HG02943 (cell line): ENCODE data around the gene ADCY10.
"Not testable (repeated sequence)": the region's sequence is repeated elsewhere in the genome, so short reads cannot be mapped to it uniquely, and the experiment has no call there.

ENCODE experiments used
- ATAC-seq: cut with Tn5 transposase; IDR thresholded peaks from one replicate; pipeline ENCODE4 v1.9.1; 2021; ENCODE audit warnings: mild to moderate bottlenecking, low read depth, moderate library complexity; ENCODE audit not compliant: unreplicated experiment

Gene ADCY10

DNA sequence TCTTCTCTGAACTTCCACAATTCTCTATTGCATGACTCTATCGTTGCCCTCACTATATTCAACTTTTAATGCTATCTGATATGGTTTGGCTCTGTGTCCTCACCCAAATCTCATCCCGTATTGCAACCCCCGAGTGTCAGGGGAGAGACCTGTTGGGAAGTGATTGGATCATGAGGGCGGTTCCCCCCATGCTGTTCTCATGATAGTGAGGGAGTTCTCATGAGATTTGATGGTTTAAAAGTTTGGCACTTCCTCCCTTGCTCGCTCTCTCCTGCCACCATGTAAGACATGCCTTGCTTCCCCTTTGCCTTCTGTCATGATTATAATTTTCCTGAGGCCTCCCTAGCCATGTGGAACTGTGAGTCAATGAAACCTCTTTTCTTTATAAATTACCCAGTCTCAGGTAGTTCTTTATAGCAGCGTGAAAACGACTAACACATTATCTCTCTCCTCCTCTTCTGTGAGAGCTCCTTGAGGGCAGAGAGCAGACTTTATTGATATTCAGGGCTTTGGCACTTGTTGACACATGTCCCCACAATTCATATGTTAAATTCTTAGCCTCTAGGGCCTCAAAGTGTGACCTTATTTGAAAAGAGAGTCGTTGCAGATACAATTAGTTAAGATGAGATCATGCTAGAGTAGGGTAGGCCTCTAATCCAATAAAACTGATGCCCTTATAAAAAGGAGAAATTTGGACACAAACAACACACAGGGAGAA is 52.1 kb downstream of the ADCY10 start:
- ATAC-seq = no peak

- no peak for ATAC-seq
Observed at GRCh38 chr1:167860231-167860923, 53.6 kb downstream of the ADCY10 start.

DNA sequence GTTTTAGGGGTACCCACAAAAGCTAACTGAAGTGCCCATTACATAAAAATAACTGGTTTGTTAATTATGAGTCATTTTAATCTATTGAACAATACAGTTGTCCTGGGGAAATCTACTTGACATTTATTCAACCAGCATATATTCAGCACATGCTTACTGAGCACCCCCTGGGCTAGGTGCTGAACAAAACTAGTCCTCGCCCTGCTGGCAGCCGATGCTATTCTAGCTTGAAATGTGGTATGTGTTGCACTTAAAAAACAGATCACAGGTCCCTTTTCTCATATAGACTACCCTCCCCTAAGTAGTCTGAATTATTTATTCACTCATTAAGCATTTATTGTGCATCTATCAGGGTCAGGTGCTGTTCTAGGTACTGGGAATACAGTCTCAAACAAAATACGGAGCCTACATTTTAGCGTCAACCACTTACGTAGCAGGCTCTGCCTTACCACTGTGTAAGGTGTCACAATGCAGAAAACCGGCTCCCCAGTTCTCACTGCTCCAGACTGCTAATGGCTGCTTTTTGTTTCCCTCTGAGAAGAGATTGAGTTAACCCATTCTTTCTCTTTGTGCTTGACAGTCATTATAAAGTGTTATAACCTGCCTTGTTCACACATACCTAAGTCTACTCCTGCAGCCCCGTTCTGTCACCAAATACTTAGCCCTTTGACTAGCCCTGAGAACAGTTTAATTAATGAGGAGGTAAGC is 57.1 kb downstream of the ADCY10 start:
- ATAC-seq = no peak

DNA sequence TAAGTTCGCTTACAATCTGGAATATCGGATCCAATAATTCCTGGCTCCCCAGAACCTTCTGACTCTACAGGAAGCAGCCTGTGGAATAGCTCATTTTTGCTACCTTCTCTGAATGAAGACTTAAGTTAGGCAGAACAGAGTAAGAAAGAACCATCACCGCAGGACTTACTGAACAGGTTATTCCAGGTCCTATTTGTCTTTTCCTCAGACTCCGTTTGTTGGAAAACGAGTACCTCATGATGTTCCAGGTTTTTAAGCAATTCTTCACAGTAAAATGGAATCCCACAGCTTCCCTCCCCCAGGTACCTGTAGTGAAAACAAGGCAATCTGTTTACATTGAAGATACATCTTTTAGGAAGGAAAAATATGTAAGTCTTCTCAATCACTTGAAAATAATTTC is 59.8 kb downstream of the ADCY10 start:
- no peak for ATAC-seq

DNA sequence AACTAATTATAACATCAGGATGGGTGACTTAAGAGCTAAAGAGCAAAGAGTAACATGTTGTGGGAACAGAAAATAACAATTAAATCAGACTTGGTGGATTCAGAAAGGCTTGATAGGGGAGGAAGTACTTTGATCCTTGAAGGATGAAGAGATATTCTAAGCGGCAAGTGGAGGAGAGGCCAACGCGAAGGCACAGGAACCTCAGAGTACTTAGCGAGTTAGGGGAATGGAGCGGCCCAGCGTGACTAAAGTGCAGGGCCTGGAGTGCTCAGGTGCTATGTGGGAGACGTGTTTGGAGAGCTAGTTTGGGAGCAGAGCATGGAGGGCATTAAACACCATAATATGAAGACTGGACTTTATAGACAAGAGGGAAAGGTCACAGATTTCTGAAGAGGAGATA is 64.3 kb downstream of the ADCY10 start:
- no peak for ATAC-seq

- no peak for ATAC-seq
Observed at GRCh38 chr1:167842872-167843271, 71.1 kb downstream of the ADCY10 start.

- no peak for ATAC-seq
Observed at GRCh38 chr1:167841530-167841929, 72.4 kb downstream of the ADCY10 start.

DNA sequence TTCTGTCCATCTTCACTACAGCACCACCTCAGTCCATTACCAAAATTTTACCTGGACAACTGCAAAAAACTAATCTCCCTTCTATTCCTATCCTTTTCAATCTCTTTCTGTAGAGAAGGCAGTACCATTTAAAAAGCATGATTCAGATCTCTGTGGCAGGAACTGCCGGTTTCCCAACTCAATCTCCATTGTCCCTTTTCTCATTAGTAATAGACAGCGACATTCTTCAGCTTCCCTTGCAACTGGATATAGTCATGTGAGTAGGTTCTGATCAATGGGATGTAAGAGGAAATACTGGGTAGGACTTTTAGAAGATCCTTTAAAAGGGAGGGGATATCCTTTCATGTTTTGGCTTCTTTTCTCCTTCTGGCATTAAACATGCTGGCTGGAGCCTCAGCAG is 74.9 kb downstream of the ADCY10 start:
- no peak for ATAC-seq

- ATAC-seq = no peak
Observed at GRCh38 chr1:167837326-167837725, 76.6 kb downstream of the ADCY10 start.

DNA sequence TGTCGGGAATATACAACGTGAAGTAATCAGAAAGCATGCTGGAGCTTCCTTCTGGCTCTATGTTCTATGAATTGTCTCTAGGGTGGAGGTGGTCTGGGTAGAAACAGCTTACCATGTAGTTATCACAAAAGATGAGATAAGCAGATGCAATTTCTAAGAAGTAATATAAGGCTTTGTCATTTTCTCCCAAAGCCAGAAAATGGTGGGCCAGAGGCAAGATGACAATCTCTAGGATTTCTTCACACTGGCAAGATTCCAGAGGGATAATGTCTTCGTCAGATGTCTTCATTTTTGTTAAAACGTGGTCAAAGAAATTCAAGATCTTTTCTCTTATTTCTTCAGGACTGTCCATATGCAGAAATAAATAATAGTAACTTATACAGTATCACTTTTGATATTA is 77.7 kb downstream of the ADCY10 start:
- ATAC-seq = no peak

DNA sequence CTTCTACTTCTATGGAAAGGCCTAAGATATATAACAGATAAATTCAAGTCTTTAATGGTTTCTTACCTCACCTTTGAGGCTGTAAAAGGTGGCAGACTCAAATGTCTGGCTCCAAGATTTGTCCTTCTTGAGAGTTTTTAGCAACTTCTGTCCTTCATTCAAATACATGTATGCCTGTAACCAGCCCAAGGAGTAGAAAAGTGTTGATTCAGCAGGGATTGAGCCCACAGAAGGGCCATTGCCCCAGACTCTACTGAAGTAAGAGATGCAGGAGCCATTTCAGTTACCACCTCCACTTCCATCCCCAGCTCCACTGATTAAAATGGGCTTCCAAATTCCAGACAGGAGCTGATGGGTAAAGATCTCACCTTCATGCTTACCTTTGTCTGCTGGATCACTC is 80.0 kb downstream of the ADCY10 start:
- no peak for ATAC-seq

- no peak for ATAC-seq
Observed at GRCh38 chr1:167832693-167833092, 81.2 kb downstream of the ADCY10 start.

GRCh38 chr1:167830668-167831067 is 83.3 kb downstream of the ADCY10 start:
- not testable (repeated sequence) for ATAC-seq

GRCh38 chr1:167829868-167830267 is 84.1 kb downstream of the ADCY10 start:
- ATAC-seq = no peak

- ATAC-seq = no peak
Observed at GRCh38 chr1:167826127-167826526, 87.8 kb downstream of the ADCY10 start.

DNA sequence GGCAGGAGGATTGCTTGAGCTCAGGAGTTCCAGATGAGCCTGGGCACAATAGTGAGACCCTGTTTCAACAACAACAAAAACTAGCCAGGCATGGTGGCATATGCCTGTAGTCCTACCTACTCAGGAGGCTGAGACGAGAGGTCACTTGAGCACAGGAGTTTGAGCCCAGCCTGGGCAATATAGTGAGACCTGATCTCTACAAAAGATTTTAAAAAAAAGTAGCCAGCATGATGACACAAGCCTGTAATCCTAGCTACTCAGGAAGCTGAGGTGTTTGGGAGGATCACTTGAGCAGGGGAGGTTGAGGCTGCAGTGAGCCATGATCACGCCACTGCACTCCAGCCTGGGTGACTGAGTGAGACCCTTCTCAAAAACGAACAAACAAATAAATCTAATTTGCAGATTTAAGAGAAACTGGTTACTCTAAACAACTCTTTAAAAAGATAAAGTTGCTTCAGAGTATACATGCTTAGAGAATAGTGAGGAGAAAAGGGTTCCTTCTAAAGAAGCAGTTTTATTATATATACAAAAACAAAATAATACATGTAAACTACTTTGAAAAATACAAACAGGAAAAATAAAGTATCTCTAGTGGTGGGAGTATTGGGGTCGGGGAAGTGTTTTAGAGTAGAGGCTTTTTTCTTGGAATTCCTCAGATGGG is 88.4 kb downstream of the ADCY10 start:
- ATAC-seq = no peak

DNA sequence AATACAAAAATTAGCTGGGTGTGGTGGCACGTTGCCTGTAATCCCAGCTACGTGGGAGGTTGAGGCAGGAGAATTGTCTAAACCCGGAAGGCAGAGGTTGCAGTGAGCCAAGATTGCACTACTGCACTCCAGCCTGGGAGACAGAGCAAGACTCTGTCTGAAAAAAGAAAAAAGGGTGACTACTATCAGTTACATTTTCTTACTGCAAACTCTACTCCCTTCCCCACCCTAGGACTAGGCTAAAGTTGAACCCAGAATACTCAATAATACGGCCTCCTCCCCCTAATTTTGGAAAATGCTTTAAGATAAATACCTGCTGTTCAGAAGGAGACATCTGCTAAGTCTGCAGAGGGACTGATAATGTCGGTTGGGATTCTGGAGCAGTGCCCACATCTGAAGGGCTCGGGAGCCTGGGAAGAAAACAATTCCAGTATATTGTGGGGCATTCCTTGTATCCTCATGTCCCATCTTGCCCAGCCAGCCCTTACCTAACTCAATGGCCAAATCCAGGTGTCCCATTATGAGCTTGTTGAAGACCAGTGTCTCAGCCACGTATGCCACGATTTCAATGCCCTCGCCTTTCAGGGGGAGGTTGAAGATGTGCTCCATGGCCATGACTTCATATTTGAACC is 89.7 kb downstream of the ADCY10 start:
- no peak for ATAC-seq

DNA sequence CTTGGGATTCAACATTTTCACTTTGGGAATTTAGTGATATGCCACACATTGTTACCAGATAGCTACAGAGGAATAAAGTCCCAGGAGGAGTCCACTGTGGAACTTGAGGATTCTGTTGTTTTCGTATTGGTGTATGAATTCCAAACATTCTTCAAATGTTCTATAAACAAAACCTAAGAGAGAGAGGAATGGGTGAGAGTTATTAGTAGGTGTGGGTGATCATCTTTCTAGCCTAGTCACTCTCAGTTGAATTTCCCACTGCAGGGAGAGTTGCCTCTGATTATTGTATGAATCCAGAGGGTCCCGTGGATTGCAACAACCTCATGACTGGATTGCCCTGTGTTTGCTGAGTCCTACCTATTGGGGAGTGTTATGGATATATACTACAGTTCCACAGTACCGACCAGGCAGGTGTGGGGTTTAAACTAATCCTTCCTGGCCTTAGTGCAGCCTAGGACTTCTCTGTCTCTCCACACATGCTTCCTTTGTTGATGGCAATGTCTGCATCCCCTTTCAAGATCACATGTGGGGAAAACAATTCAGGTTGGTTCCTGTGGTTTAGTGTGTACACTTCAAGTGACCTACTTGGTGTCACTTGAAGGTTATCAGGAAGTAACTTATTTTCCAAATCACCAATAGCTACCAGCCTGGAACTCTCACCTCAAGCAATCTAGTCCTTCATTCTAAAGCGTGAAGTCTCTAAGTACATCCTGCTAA is 91.8 kb downstream of the ADCY10 start:
- ATAC-seq = no peak

DNA sequence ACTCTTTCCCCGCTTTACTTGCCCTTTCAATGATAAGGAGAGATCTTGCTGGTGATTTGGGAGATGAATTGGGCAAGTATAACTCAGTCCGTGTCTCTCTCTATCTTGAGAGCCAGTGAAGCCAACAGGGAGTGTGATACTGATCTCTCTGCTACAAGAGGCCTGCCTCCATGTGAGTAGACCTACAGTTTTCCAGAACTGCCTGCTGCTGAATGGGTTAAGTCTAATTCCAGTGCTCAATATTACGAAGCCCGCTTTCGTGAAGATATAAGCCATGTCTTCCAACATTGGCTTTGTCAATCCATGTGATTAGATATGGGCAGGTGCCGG is 92.6 kb downstream of the ADCY10 start:
- no peak for ATAC-seq

- no peak for ATAC-seq
Observed at GRCh38 chr1:167820684-167821355, 93.1 kb downstream of the ADCY10 start.
